Suprapubic skin (tissue), 4 donors: Measurements from ENCODE around the gene PLEKHG4B.

ENCODE experiments used
- EP300 ChIP-seq: sonication (generic); formaldehyde crosslinking; IDR thresholded peaks from one replicate; pipeline ENCODE4 v1.6.1; 2017; ENCODE audit warnings: antibody characterized with exemption
- POLR2A ChIP-seq, 2 donors: fragments of 450-650 bp; IDR thresholded peaks; one replicate each; pipeline ENCODE4 v1.6.1; 2017; ENCODE audit warnings: antibody characterized with exemption in 2 of 2, mild to moderate bottlenecking in 2 of 2, moderate library complexity in 2 of 2
- POLR2AphosphoS5 ChIP-seq, 3 donors: sonication (generic); formaldehyde crosslinking; IDR thresholded peaks; one replicate each; pipeline ENCODE4 v1.6.1; 2017; ENCODE audit warnings: antibody characterized with exemption in 3 of 3
- TF ChIP-seq, protein P1 (sequence below), 2 donors: fragments of 200-600 bp in 1 of 2; fragments of 450-650 bp in 1 of 2; sonication (generic) in 1 of 2; IDR thresholded peaks; one replicate each; pipeline ENCODE4 v1.5.1; 2016 to 2019; ENCODE audit warnings: antibody characterized with exemption in 2 of 2, mild to moderate bottlenecking in 1 of 2, moderate library complexity in 1 of 2

DNA sequence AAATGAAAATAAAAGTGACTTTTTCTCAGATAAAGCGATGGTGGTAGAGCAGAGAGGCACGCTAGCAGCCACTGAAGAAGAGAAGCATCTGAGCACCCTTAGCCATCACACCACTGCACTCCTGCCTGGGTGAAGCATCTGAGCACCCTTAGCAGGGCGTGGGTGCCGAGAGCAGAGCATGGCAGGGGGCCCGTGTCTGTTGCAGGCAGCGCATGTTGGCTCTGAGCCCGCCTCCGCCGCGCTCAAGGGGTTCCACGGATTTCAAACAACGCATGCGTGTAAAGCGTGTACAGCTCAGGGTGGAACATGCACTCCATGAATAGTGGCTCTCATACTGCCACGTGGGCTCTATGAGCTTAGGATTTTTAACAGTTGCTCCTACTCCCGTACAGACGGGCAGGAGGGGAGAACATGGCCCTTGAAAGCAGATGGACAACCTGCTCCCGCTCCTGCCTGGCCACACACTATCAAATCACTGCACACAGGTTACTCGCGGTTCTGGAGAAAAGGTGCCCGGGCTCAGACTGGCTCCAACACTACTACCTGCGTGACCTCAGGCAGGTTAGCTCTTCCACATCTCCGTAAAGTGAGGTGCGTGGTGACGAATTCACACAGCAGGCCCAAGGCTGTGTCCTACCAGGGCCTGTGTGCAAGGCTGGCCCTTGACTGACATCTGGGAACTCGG is 111.4 kb downstream of the PLEKHG4B start:
- TF ChIP-seq, protein P1, sequence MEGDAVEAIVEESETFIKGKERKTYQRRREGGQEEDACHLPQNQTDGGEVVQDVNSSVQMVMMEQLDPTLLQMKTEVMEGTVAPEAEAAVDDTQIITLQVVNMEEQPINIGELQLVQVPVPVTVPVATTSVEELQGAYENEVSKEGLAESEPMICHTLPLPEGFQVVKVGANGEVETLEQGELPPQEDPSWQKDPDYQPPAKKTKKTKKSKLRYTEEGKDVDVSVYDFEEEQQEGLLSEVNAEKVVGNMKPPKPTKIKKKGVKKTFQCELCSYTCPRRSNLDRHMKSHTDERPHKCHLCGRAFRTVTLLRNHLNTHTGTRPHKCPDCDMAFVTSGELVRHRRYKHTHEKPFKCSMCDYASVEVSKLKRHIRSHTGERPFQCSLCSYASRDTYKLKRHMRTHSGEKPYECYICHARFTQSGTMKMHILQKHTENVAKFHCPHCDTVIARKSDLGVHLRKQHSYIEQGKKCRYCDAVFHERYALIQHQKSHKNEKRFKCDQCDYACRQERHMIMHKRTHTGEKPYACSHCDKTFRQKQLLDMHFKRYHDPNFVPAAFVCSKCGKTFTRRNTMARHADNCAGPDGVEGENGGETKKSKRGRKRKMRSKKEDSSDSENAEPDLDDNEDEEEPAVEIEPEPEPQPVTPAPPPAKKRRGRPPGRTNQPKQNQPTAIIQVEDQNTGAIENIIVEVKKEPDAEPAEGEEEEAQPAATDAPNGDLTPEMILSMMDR (IDR thresholded peaks at IDR 0.05), result no peak
- TF ChIP-seq POLR2A (IDR thresholded peaks at IDR 0.05) (no peak), EP300 (no peak), POLR2AphosphoS5 (IDR thresholded peaks at IDR 0.05) (no peak)
